Iris pigment epithelial cell (primary cell): ENCODE measurements around the gene AHDC1.

Source experiments
- DNase-seq: peaks from one replicate; pipeline ENCODE4 v3.0.0-alpha.2; 2011; ENCODE audit warnings: low read depth

The AHDC1 gene

DNA sequence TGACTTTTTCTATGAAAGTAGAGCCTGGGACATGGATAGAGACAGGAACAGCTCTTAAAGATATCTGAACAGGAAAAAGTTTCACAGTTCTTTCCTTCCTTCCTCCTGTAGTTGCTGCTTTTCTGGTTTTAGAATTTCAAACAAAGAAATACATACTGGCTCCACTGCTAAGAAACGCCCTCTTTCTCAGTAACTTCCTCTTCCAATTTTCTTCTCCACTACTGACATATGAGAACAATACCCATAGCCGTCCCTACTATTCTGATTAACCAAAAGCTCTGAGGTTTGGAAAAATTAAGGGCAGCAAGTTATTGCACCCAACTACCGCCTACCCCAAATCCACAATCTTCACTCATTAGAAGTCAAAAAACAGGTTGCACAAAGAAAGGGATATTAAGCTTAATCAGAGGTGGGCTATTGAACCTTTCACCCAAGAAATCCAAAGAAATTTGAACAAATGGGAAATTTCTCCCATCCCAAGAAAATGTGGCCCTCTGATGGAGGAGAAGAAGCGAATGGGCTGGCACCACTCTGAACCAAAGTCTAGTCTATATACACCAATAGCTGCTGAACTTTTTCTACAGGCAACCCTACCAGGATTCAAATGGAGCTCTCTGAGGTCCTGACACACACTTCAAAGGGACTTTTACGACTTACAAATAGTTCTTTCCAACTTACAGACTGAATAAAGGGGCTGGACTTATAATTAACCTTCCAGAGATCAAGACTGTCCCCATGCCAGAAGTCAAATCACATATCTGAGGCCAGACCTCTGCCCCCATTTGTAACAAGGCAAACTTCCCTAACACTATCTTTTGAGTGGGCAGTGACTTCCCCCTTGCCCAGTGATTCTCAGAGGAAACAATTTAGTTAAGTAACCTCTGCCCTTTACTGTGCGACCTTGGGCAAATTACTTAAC is 115.7 kb downstream of the AHDC1 start:
- peak; percentile 44 for DNase-seq

- no peak for DNase-seq
Observed at GRCh38 chr1:27485363-27485762, 118.6 kb downstream of the AHDC1 start.
